CD4-positive, alpha-beta T cell (primary cell): ENCODE data around the gene ZG16. TPM values are rescaled to one million over a fixed set of nuclear protein-coding genes. Genes with fewer than 3 reads are reported as not detected.

Experiments used
- ATAC-seq: fragments of 200-7000 bp; cut with Tn5 transposase; one replicate; pipeline ENCODE4 v1.10.0; 2022; ENCODE audit warnings: mild to moderate bottlenecking; ENCODE audit not compliant: poor library complexity
- CTCF ChIA-PET: fragments of 350-600 bp; sonication (Branson Sonifier 250); formaldehyde crosslinking; loops from one replicate; lab custom pipeline; 2021; ENCODE audit warnings: antibody characterized with exemption, inconsistent platforms; lab: Charles Lee
- POLR2A ChIA-PET: fragments of 350-600 bp; sonication (Branson Sonifier 250); formaldehyde crosslinking; loops from one replicate; lab custom pipeline; 2021; ENCODE audit warnings: antibody characterized with exemption, inconsistent platforms; lab: Charles Lee
- DNase-seq, 14 experiments: peaks; one replicate each; pipeline ENCODE4 v3.0.0-alpha.2; 2013 to 2020; ENCODE audit warnings: mixed read lengths in 2 of 14
- H3K27ac ChIP-seq, 2 donors: one replicate each; pipeline versions ENCODE4 v1.5.1 to v1.7.0; 2013; ENCODE audit warnings: low read length in 2 of 2, low read depth in 1 of 2, mild to moderate bottlenecking in 1 of 2
- H3K27me3 ChIP-seq, 2 experiments: 1 replicate in 1 of 2; 2 replicates in 1 of 2; pipeline versions ENCODE4 v1.6.1 to v1.7.0; 2013; ENCODE audit warnings: low read length in 2 of 2, control low read depth in 1 of 2, mild to moderate bottlenecking in 1 of 2, moderate library complexity in 1 of 2; ENCODE audit not compliant: insufficient read depth in 2 of 2, control insufficient read depth in 1 of 2
- H3K36me3 ChIP-seq: one replicate; pipeline ENCODE4 v1.6.1; 2013; ENCODE audit warnings: low read length, control low read depth; ENCODE audit not compliant: insufficient read depth
- H3K4me1 ChIP-seq: one replicate; pipeline ENCODE4 v1.6.1; 2013; ENCODE audit warnings: low read length, control low read depth; ENCODE audit not compliant: insufficient read depth
- H3K4me3 ChIP-seq: one replicate; pipeline ENCODE4 v1.5.1; 2013; ENCODE audit warnings: mild to moderate bottlenecking, low read length, moderate library complexity
- H3K9me3 ChIP-seq, 2 experiments: 1 replicate in 1 of 2; 2 replicates in 1 of 2; pipeline versions ENCODE4 v1.6.1 to v1.7.0; 2013; ENCODE audit warnings: low read length in 2 of 2, mild to moderate bottlenecking in 2 of 2, control low read depth in 1 of 2, moderate library complexity in 1 of 2; ENCODE audit not compliant: control insufficient read depth in 1 of 2, insufficient read depth in 1 of 2
- H3K27ac Mint-ChIP-seq: one replicate; pipeline ENCODE4 v1.8.0; 2020; ENCODE audit warnings: mixed read lengths
- H3K27me3 Mint-ChIP-seq: one replicate; pipeline ENCODE4 v1.8.0; 2021; ENCODE audit warnings: mixed read lengths
- H3K36me3 Mint-ChIP-seq: one replicate; pipeline ENCODE4 v1.8.0; 2021; ENCODE audit warnings: low read depth, mixed read lengths
- H3K4me1 Mint-ChIP-seq: one replicate; pipeline ENCODE4 v1.8.0; 2021; ENCODE audit warnings: low read depth, mixed read lengths
- H3K4me3 Mint-ChIP-seq: one replicate; pipeline ENCODE4 v1.8.0; 2020; ENCODE audit warnings: mild to moderate bottlenecking, mixed read lengths
- H3K9me3 Mint-ChIP-seq: one replicate; pipeline ENCODE4 v1.8.0; 2020; ENCODE audit warnings: mixed read lengths
- CTCF ChIP-seq: fragments of 200-600 bp; IDR thresholded peaks from one replicate; pipeline ENCODE4 v1.8.0; 2022; ENCODE audit warnings: antibody characterized with exemption, mild to moderate bottlenecking
- intact Hi-C, 2 experiments: fragments of 100-400 bp; cut with DNase I in 1 of 2; cut with micrococcal nuclease in 1 of 2; formaldehyde crosslinking; loops; one replicate each; pipeline versions ENCODE4 v1.15.1 to v1.9.0; 2023 to 2025; cut with DNase I, micrococcal nuclease
- total RNA-seq, 174 experiments: library from RNA in 2 of 174; stranded (reverse) in 2 of 174; gene quantifications; one replicate each; pipeline ENCODE4 v1.2.3 and lab custom pipeline; 2021 to 2026

The ZG16 gene
- total RNA-seq, 2 experiments from 2014 or later, result not detected

- peak overlapping the region; percentile 91 for H3K4me3 Mint-ChIP-seq
- peaks cover 76% of the 10 kb centered on the region for H3K36me3 Mint-ChIP-seq
- intact Hi-C loops, result no loop called here
Measured at GRCh38 chr16:29742683-29743275, 35.3 kb upstream of the ZG16 start.

GRCh38 chr16:29743475-29743826 lies 34.6 kb upstream of the ZG16 start:
- ATAC-seq (no peak), DNase-seq (peak in 1 of 14 experiments; percentile 32)
- intact Hi-C loops, result no loop called here
- Histone ChIP-seq H3K4me3 (peak overlapping the region; percentile 74), H3K9me3 (peaks cover 0 to 4% of the 10 kb centered on the region in 2 experiments), H3K27ac (peak overlapping the region; percentile 93 to 96), H3K27me3 (no peaks in the 10 kb centered on the region), H3K4me1 (peaks cover 87% of the 10 kb centered on the region), H3K36me3 (peaks cover 44% of the 10 kb centered on the region)
- ChIA-PET CTCF (interaction anchor here (0.8 to 2.9 kb wide), 6 partner anchors 42 to 105 kb away, joined by 3 to 16 read pairs (median 4); partner anchors contain the start of genes KIF22 and PAGR1), POLR2A (interaction anchor here (0.6 to 1.9 kb wide), 6 partner anchors 9 to 64 kb away, joined by 3 to 15 read pairs (median 8); partner anchors contain the start of gene KIF22)
- peak overlapping the region; percentile 98 for H3K27ac Mint-ChIP-seq
- H3K4me3 Mint-ChIP-seq, result peak overlapping the region; percentile 91
- peaks cover 75% of the 10 kb centered on the region for H3K36me3 Mint-ChIP-seq
- peaks cover 85% of the 10 kb centered on the region for H3K4me1 Mint-ChIP-seq
- H3K9me3 Mint-ChIP-seq, result no peaks in the 10 kb centered on the region
- no peak for TF ChIP-seq CTCF
- H3K27me3 Mint-ChIP-seq, result no peaks in the 10 kb centered on the region

More at GRCh38 chr16:29742683-29743275, 35.3 kb upstream of the ZG16 start:
- Mint-ChIP-seq H3K4me1 (peaks cover 89% of the 10 kb centered on the region), H3K27me3 (no peaks in the 10 kb centered on the region), H3K27ac (peak overlapping the region; percentile 98), H3K9me3 (no peaks in the 10 kb centered on the region)
- Histone ChIP-seq H3K27me3 (no peaks in the 10 kb centered on the region), H3K36me3 (peaks cover 38% of the 10 kb centered on the region), H3K27ac (peak overlapping the region; percentile 93 to 96), H3K4me3 (peak overlapping the region; percentile 74), H3K9me3 (no peaks in the 10 kb centered on the region), H3K4me1 (peaks cover 87% of the 10 kb centered on the region)
- no peak for TF ChIP-seq CTCF
- ChIA-PET POLR2A (interaction anchor here (0.6 to 1.9 kb wide), 6 partner anchors 8 to 65 kb away, joined by 3 to 15 read pairs (median 8); partner anchors contain the start of gene KIF22), CTCF (interaction anchor here (0.7 to 2.9 kb wide), 5 partner anchors 42 to 78 kb away, joined by 3 to 16 read pairs (median 4); partner anchors contain the start of gene KIF22)
- DNase-seq, result peak in 2 of 14 experiments; percentile 16 to 21
- no peak for ATAC-seq

GRCh38 chr16:29743827-29744531 lies 34.1 kb upstream of the ZG16 start:
- H3K36me3 ChIP-seq, result peaks cover 49% of the 10 kb centered on the region
- POLR2A ChIA-PET, result interaction anchor here (0.9 to 3.3 kb wide), 8 partner anchors 10 to 64 kb away, joined by 5 to 15 read pairs (median 8); partner anchors contain the start of gene KIF22
- Mint-ChIP-seq H3K27ac (peak overlapping the region; percentile 98), H3K4me3 (peak overlapping the region; percentile 99), H3K9me3 (no peaks in the 10 kb centered on the region), H3K36me3 (peaks cover 76% of the 10 kb centered on the region), H3K4me1 (peaks cover 84% of the 10 kb centered on the region), H3K27me3 (no peaks in the 10 kb centered on the region)
- CTCF ChIA-PET, result interaction anchor here (0.6 to 2.9 kb wide), 7 partner anchors 41 to 104 kb away, joined by 3 to 16 read pairs (median 3); partner anchors contain the start of genes KIF22 and PAGR1
- ATAC-seq (peak; percentile 20), DNase-seq (peak in 10 of 14 experiments; percentile 30 to 79 (median 50))
- peak overlapping the region; percentile 74 for H3K4me3 ChIP-seq
- peaks cover 0 to 9% of the 10 kb centered on the region in 2 experiments for H3K9me3 ChIP-seq
- peaks cover 87% of the 10 kb centered on the region for H3K4me1 ChIP-seq
- no peak for TF ChIP-seq CTCF
- H3K27me3 ChIP-seq, result no peaks in the 10 kb centered on the region
- intact Hi-C loops, result no loop called here
- peak overlapping the region; percentile 93 to 96 for H3K27ac ChIP-seq
